Measurements from ENCODE around the gene TUBA1B. TPM values are rescaled to one million over a fixed set of nuclear protein-coding genes. Genes with fewer than 3 reads are reported as not detected.

TUBA1B gene
- total RNA-seq, 1 experiment from 2014 or later, result 2,063 TPM

DNA sequence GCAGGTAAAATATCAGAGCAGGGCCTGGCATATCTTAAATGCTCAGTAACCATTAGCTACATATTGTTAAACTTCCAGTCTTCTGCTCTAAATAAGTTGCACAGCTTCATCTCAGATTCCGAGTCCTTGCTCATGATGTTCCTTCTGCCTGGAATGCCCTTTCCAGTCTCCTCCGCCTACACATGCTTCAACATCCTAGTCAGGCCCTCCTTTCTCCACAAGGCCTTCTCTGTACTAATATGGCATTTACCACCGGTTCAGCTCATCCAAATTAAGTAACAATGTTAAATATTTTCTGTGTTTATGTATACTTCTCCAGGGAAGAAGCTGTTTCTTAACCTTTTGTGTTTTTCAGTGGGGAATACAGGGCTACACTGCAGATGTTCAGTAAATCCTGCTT is 45.1 kb downstream of the TUBA1B start:
- H4K5ac ChIP-seq (ENCODE audit: insufficient read length, low read depth, low read length), result no peak overlapping the region
- H3K27me3 ChIP-seq (ENCODE audit: insufficient read depth, low read length), result peaks cover 40% of the 10 kb centered on the region
- no peak overlapping the region for H4K8ac ChIP-seq (replicated peaks; ENCODE audit: insufficient read length, low read depth, low read length)
- H4K20me1 ChIP-seq (ENCODE audit: control insufficient read depth, insufficient read depth, insufficient read length), result peaks cover 8% of the 10 kb centered on the region
- no peak overlapping the region for H2AK5ac ChIP-seq (ENCODE audit: insufficient read length, low read length)
- no peak overlapping the region for H3K14ac ChIP-seq (ENCODE audit: insufficient read depth, low read length)
- no peak overlapping the region for H3K27ac Mint-ChIP-seq
- no peak overlapping the region for H3K27ac ChIP-seq (ENCODE audit: insufficient read length, low read depth, low read length)
- TF ChIP-seq, protein P1, sequence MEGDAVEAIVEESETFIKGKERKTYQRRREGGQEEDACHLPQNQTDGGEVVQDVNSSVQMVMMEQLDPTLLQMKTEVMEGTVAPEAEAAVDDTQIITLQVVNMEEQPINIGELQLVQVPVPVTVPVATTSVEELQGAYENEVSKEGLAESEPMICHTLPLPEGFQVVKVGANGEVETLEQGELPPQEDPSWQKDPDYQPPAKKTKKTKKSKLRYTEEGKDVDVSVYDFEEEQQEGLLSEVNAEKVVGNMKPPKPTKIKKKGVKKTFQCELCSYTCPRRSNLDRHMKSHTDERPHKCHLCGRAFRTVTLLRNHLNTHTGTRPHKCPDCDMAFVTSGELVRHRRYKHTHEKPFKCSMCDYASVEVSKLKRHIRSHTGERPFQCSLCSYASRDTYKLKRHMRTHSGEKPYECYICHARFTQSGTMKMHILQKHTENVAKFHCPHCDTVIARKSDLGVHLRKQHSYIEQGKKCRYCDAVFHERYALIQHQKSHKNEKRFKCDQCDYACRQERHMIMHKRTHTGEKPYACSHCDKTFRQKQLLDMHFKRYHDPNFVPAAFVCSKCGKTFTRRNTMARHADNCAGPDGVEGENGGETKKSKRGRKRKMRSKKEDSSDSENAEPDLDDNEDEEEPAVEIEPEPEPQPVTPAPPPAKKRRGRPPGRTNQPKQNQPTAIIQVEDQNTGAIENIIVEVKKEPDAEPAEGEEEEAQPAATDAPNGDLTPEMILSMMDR (conservative IDR thresholded peaks at IDR 0.05), result no peak
- H2AFZ ChIP-seq (ENCODE audit: low read length), result no peak overlapping the region
- H3K23ac ChIP-seq (ENCODE audit: insufficient read length, low read depth, low read length), result no peak overlapping the region
- no peaks in the 10 kb centered on the region for H3K79me2 ChIP-seq (ENCODE audit: insufficient read depth, low read length)
- peaks cover 13 to 25% of the 10 kb centered on the region in 2 experiments for H3K4me1 Mint-ChIP-seq
- DNase-seq, result no peak
- H3K23me2 ChIP-seq (ENCODE audit: insufficient read length, low read depth, low read length, poor library complexity, severe bottlenecking), result peaks cover 12% of the 10 kb centered on the region
- H3K18ac ChIP-seq (ENCODE audit: insufficient read length, low read depth, low read length), result no peak overlapping the region
- H3K9ac ChIP-seq (ENCODE audit: extremely low read depth, insufficient read length, low read length), result no peak overlapping the region
- H3K4ac ChIP-seq (ENCODE audit: low read depth, low read length), result no peak overlapping the region
- H4K91ac ChIP-seq (ENCODE audit: insufficient read length, low read depth, low read length), result no peak overlapping the region
- no peak overlapping the region for H3K56ac ChIP-seq (ENCODE audit: insufficient read length, low read depth, low read length)
- H2BK20ac ChIP-seq (ENCODE audit: low read depth, low read length, poor library complexity, severe bottlenecking), result no peak overlapping the region
- no peaks in the 10 kb centered on the region for H3K9me3 ChIP-seq (ENCODE audit: control insufficient read depth, low read depth, low read length)
- no peak overlapping the region for H3K4me3 Mint-ChIP-seq
- no CpG with 5 or more reads among the region's 3 CpGs for WGBS (ENCODE audit: extremely low coverage, insufficient read length, low lambda C conversion rate)
- H3K9me3 Mint-ChIP-seq, result no peaks in the 10 kb centered on the region
- H2BK12ac ChIP-seq (ENCODE audit: insufficient read length, low read depth, low read length), result no peak overlapping the region
- H3K79me1 ChIP-seq (ENCODE audit: insufficient read depth, low read depth, low read length, poor library complexity, severe bottlenecking), result no peaks in the 10 kb centered on the region
- no peak overlapping the region for H3T11ph ChIP-seq (ENCODE audit: low read length)
- H2BK15ac ChIP-seq (ENCODE audit: low read depth, low read length), result no peak overlapping the region
- no peak overlapping the region for H2BK5ac ChIP-seq (ENCODE audit: insufficient read length, low read length)
- H3K36me3 Mint-ChIP-seq (ENCODE audit: insufficient read depth in 1 of 3, low read depth in 3 of 3), result peaks cover 0 to 2% (median 0%) of the 10 kb centered on the region in 3 experiments; a peak in 2 of 7 replicates
- H3K27me3 Mint-ChIP-seq (ENCODE audit: low read depth), result peaks cover 78% of the 10 kb centered on the region
- H3K4me2 ChIP-seq (ENCODE audit: insufficient read depth, insufficient read length, low read length), result no peak overlapping the region
- H2BK120ac ChIP-seq (ENCODE audit: low read depth, low read length, poor library complexity, severe bottlenecking), result no peak overlapping the region
- H3K4me1 ChIP-seq (ENCODE audit: insufficient read depth, low read length), result no peaks in the 10 kb centered on the region
